Hepatic stellate cell (primary cell): ENCODE measurements around the gene FCF1.
"Not testable (repeated sequence)": the region's sequence is repeated elsewhere in the genome, so short reads cannot be mapped to it uniquely, and the experiment has no call there.

Experiments
- DNase-seq: peaks from one replicate; pipeline ENCODE4 v3.0.0; 2011; ENCODE audit warnings: low spot score

FCF1 gene

DNA sequence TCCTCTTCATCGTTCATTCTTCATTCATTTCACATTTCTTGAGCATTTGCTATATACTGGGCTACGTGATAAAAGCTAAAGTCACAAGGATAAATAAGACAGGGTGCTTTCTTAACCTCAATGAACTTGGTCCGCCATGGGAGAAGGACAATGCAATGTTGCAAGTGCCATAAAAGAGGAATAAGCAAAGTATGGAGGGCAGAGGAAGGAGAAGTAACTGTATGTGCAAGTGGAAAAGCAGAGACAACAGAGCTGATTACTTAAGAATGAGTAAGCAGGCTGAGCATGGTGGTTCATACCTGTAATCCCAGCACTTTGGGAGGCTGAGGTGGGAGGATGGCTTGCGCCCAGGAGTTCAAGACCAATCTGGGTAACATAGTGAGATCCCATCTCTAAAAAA is 14.5 kb upstream of the FCF1 start:
- no peak for DNase-seq

DNA sequence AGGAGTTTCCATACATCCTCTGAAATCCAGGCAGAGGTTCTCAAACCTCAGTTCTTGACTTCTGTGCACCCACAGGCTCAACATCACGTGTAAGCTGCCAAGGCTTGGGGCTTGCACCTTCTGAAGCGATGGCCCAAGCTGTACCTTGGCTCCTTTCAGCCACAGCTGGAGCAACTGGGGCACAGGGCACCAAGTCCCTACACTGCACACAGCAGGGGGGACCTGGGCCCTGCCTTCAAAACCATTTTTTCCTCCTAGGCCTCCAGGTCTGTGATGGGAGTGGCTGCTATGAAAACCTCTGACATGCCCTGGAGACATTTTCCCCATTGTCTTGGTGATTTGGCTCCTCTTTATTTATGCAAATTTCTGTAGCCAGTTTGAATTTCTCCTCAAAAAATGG is 10.7 kb upstream of the FCF1 start:
- DNase-seq: no peak

DNA sequence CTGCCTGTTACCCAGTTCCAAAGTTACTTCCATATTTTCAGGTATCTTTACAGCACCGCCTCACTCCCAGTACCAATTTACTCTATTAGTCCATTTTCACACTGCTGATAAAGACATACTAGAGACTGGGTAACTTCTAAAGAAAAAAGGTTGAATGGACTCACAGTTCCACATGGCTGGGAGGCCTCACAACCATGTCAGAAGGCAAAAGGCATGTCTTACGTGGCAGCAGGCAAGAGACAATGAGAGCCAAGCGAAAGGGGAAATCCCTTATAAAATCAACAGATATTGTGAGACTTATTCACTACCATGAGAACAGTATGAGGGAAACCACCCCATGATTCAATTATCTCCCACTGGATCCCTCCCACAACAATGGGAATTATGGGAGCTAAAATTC is 9.9 kb upstream of the FCF1 start:
- DNase-seq: no peak

DNA sequence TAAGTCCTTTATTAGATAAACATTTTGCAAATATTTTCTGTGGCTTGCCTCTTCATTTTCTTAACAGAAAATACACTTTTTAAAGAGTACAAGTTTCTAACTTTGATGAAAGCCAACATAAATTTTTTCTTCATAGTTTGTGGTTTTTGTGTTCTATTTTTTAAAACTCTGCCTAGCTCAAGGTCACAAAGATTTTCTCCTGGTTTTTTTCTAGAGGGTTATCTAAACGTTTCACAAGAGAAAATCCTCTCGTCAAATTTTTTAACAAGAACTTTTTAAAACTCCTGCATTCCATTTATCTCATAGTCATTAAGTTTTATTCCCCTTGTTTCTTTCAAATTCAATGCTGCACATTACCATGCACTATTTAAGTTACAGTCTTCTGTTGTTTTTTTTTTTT is 8.3 kb upstream of the FCF1 start:
- no peak for DNase-seq

DNA sequence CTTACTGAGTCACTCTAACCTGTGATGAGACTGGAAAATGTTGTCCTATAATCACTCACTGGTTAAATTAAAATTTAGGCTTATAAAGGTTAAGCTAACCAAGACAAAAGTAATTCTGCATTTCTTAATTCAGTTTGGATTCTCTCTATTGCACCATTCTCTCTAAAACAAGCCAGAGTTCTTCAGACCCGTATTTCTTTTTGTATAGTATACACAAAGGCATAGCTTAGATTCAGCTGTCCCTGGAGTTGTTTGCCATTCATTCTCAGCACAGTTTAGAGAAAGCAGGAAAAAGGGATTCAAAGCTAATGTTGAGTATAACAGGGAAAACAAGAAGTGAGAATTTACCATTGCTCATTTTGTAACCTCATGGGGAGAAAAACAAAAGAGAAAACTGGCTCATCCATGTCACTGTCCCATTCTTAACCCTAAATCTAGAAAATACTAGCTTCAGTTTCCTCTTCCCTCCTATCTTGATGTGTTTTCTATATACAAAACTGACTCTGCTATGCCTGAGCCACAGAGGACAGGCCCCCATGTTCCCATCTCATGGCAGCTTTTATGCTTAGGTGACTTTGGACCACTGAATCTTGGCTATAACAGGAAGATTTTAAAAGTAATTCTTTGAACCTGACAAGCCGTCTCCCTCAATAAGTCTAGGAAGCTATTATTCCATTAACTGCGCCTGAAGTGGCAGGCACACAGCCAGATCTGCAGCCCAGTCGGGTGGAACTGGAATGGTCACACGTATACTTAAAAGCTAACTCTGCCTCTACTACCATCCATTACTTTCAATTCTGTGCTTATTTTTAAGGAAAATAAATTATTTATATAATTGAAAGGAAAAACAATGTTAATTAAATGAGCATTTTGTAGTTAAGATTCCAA is 7.1 kb upstream of the FCF1 start:
- DNase-seq: no peak

DNA sequence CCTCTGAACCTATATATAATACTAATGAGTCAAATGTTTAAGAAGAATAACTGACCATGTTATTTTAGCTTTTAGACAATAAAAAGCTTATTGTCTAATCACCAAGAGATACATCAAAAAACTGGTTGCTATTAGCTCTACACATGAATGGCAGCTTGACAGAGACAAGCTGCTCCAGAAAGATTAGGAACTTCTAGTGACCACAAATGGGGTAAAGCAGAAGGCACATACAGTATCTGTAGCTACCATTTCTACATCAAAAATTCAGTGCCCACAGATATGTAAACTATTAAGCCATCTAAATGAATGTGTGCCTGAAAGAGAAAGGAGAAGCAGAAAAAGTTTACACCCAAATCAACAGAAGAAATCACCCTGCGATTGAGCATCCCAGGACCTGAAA is 2.5 kb upstream of the FCF1 start:
- no peak for DNase-seq

DNA sequence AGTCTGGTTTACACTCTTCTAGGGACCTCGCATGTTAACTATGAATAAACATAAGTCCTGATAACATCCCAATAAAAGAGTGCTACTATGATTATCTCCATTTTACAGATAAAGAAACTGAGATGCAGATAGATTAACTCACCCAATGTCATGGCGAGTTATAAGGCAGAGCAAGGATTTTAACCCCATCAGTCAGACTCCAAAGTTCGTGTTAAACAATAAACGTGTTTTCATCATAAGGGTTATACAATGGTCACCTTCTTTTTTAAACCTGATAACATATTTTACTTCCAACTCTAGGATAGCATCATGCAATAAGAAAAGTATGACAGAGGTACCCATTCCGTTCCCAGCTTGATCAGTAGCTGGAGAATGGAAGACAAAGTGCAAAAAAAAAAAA is 1.3 kb upstream of the FCF1 start:
- no peak for DNase-seq

DNA sequence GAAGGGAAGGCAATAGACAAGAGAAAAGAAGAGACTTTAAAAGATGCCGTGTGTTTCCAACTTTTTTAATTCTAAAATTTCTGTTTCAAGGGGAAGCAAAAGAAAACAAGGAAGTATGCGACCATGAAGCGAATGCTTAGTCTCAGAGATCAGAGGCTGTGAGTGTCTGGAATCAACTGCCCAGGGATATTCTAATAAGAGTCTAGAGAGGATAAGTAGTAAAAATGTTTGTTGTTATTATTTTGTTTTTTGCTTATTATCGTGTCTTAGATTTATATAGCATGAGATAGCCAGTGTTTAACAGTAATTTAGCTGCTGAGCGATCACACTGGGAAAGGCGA is 421 bp downstream of the FCF1 start:
- DNase-seq: no peak

DNA sequence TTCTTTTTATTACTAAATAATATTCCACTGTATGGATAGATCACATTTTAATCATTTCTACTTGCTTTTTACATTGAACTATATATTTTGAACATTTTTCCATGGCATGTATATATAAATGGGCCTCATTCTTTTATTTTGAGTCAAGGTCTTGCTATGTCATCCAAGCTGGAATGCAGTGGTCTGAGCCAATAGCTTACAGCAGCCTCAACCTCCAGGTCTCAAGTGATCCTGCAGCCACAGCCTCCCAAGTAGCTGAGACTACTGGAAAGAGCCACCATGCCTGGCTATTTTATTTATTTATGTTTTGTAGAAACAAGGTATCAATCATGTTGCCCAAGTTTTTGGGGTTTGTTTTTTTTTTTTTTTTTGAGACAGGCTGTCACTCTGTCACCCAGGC is 7.6 kb downstream of the FCF1 start:
- no peak for DNase-seq

DNA sequence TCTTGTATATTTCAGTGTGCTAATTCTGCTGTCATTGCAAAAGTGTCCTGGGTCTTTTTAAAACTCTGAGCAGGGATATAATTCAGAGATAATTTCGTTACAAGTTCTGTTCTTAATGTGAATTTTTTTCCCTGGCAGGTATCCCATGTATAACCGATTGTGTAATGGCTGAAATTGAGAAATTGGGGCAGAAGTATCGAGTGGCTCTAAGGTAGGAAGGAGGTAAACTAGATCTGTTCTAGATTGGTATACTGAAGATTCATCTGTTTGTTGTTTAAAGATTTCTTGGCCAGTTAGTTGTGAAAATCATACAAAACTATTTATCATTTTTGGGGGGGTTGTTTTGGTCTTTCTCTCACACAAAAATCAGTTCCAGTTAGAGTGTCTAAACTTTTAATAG is 10.2 kb downstream of the FCF1 start:
- DNase-seq: no peak

DNA sequence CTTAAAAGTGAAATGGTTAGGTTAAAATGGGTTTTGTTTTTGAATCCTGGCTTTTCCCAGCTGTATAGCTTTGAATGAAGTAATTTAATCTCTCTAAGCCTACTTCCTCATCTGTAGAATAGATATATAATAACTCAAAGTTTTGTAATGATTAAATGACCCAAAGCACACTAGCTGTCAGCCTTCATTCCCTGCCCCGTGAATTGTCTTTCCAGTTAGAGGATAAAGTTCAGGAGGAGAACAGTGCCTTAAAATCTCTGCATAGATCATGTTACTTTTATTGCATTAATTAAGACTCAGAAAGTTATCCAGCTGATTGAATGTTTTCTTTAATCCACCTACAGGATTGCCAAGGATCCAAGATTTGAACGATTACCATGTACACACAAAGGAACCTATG is 19.4 kb downstream of the FCF1 start:
- DNase-seq: no peak

DNA sequence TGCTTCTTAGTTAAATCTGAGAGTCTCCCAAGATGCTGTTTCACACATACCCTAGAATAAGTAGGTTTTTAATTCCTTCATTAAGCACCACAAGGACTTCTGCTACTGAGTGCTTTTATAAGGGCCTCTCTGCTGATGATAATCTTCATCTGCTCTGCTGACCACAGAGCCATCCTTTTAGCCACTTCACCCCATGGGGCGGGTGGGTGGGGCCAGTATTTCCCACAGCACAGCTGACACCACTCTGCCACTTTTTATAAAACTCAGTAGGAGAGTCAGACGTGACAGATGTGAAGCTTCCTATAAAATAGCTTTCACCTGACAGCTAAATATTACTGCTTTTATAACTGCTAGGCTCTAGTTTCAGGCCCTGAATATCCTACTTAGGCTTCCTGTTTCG is 20.3 kb downstream of the FCF1 start:
- no peak for DNase-seq

DNA sequence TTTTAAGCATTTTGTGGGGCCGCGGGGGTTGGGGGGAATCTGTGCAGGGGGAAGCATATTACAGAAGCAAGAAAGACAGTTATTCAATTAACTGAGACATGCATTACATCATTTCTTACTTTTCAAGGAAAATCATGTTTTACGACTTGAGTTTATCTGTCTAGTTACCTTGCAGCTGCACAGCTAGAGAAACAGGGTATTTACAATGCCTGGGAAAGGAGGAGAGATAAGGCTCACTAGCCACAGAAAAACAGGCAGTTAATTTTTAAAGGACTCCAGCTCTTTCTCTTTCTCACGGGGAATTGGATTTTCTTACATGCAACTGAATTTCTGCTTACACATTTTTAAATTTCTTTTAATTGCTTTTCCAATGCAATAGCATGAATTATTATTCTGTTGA is 22.2 kb downstream of the FCF1 start:
- no peak for DNase-seq

DNA sequence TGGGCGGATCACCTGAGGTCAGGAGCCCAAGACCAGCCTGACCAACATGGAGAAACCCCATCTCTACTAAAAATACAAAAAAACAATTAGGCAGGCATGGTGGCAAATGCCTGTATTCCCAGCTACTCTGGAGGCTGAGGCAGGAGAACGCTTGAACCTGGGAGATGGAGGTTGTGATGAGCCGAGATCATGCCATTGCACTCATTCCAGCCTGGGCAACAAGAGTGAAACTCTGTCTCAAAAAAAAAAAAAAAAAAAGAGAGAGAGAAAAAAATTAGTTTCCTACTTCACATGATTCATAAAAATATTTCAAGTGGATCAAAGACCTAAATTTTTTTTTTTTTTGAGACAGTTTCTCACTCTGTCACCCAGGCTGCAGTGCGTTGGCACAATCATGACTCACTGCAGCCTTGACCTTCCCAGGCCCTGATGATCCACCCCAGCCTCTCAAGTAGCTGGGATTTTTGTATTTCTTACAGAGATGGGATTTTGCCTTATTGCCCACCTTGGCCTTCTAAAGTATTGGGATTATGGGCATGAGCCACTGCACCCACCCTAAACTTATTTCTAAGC is 24.9 kb downstream of the FCF1 start:
- DNase-seq: no peak

DNA sequence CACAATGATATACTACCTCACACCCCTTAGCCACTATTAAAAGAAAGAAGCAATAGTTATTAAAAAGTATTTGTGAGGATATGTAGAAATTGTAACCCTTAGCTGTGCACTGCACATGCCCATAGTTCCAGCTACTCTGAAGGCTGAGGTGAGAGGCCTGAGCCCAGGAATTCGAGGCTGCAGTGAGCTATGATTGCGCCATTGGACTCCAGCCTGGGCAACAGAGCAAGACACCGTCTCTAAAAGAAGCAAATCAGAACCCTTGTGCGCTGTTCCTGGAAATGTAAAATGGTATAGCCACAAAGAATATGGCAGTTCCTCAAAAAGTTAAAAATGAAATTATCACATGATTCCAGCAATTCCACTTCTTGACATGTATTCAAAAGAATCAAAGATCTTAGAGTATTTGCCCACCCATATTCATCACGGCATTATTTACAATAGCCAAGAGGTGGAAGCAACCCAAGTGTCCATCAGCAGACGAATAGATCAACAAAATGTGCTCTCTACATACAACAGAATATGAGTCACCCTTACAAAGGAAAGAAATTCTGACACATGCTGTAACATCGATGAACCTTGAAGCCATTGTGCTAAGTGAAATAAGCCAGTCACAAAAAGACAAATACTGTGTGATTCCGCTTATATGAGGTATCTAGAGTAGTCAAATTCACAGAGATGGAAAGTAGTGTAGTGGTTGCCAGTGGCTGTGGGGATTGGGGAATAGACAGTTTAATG is 26.5 kb downstream of the FCF1 start:
- DNase-seq: no peak

DNA sequence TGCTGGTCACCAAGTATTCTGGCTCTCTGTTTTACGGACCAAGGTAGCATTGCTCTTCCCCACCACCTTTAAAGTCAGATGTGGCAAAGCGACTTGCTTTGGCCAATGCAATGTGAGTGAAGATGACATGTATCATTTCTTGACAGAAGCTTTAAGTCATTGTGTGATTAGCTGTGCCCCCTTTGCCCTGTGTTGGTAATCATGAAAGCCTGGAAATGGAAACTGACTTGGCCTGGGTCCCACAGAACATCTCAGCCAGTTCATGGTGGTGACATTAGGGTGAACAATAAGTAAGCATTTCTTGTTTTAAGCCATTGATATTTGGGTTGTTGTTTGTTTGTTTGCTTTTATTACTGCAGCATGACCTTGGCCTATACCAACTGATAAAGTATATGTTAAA is 34.3 kb downstream of the FCF1 start:
- DNase-seq: no peak

DNA sequence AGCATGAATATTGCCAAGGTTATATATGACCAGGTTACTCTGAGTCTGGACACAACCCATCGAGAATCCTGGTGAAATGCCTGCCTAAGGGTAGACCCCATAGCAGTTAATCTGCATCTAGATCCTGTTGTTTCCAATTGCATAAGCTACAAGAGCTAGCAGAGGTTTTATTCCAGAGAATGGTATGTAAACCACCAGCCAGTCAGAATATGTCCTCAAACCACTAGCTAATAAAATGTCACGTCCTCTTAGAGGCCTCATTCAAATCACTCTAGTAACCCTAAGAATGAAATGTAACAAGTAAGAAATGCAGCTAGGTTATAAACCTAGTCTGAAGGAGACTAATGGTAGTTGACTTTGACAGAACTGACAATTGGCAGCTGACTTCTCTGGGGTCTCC is 41.2 kb downstream of the FCF1 start:
- DNase-seq: no peak

DNA sequence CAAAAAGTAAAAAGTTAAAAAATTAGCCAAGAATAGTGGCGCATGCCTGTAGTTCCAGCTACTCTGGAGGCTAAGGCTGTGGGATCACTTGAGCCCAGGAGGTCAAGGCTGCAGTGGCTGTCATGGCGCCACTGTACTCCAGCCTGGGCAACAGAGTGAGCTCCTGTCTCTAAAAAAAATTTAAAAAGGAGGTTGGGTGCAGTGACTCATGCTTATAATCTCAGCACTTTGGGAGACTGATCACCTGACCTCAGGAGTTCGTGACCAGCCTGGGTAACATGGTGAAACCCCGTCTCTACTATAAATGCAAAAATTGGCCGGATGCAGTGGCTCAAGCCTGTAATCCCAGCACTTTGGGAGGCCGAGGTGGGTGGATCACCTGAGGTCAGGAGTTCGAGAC is 42.0 kb downstream of the FCF1 start:
- DNase-seq: no peak

DNA sequence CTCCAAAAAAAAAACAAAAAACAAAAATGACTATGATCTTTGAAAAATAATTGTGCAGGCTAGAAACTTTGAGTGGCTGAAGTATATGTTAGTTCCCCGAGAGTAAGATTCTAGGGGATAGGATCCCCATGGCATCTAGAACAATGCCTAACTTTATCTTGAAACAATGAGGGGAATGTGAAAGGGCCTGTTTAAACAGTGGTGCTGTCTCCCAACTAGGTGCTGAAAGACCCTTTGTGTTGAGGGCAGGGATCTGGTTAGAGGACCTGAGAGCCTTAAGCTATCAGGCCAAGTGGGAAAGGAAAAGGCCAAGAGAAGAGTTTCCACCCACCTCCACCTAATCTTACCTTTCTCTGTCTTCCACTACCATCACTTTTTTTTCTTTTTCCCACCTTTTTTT is 43.4 kb downstream of the FCF1 start:
- DNase-seq: no peak

DNA sequence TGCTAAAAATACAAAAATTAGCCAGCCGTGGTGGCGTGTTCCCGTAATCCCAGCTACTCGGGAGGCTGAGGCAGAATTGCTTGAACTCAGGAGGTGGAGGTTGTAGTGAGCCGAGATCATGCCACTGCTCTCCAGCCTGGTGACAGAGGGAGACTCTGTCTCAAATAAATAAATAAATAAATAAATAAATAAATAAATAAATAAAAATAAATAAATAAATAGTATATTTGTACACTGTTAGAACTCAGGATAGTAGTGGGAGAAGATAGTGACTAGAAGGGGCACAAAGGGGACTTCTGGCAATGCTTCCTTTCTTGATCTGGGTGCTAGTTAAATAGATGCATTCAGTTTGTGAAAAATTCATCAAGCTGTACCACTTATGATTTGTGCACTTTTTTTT is 45.6 kb downstream of the FCF1 start:
- not testable (repeated sequence) for DNase-seq

DNA sequence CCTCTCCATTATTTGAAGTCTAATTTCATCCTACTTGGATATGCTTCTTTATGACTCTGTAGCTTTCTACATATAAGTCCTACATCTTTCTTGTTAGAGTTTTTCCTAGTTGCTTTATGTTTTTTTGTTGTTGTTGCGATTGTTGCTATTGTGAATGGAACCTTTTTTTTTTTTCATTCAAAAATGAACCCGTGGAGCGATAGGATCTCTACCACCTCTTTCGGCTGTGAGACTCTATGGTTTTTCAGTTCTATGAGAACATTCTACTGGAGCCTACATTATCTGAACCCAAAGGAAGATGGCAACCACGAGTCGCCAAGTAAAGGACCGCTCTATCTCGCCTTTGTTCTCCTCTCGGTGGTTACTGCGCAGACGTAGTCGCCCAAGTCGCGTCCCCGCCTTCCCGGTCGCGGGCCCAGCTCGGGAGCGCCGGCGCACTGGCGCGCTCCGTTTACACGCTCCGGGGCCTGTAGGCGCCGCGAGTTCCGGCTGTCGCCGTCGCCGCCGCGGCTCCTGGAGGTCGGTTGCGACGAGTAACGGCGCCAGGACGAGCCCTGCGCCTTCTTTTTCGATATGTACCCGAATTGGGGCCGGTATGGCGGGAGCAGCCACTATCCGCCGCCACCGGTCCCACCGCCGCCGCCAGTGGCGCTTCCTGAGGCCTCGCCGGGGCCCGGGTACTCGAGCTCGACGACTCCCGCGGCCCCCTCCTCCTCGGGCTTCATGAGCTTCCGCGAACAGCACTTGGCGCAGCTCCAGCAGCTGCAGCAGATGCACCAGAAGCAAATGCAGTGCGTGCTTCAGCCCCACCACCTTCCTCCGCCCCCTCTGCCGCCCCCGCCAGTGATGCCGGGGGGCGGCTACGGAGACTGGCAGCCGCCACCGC is 50.2 kb downstream of the FCF1 start, which contains the start of gene YLPM1:
TSS of gene YLPM1 (plus strand) at position 400 of the 886 bp plus-strand sequence. CDS start at position 574, 174 bp downstream.
- DNase-seq: peak; percentile 89

DNA sequence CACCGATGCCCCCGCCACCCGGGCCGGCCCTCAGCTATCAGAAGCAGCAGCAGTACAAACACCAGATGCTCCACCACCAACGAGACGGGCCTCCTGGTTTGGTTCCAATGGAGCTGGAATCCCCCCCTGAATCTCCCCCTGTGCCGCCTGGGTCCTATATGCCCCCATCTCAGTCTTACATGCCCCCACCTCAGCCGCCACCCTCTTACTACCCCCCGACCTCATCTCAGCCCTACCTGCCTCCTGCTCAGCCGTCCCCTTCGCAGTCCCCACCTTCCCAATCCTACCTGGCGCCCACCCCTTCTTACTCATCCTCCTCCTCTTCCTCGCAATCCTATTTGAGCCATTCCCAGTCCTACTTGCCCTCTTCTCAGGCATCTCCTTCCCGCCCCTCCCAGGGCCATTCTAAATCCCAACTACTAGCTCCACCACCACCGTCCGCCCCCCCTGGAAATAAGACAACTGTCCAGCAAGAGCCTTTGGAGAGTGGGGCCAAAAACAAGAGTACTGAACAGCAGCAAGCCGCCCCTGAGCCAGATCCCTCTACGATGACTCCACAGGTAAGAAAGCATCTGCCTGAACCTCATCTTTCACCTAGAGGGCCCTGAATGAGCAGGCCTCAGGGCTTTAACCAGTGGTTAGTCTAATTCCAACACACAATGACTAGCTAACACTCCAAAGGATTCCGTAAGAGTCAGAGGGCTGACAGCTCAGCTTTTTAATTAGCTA is 51.0 kb downstream of the FCF1 start:
- peak; percentile 30 for DNase-seq
